Measurements from ENCODE around the gene GRK2. TPM values are rescaled to one million over a fixed set of nuclear protein-coding genes. Genes with fewer than 3 reads are reported as not detected.

The GRK2 gene
- total and polyA plus RNA-seq, 11 donors: 40.1 to 107 (median 50.1) TPM

- no peak for DNase-seq
- Histone ChIP-seq H3K27me3 (no peaks in the 10 kb centered on the region), H3K4me3 (no peak overlapping the region), H3K9me3 (no peaks in the 10 kb centered on the region), H3K36me3 (peaks cover 0 to 41% (median 19%) of the 10 kb centered on the region in 9 donors), H3K4me1 (peaks cover 0 to 12% (median 0%) of the 10 kb centered on the region in 12 donors), H3K27ac (no peak overlapping the region)
- no peak for ATAC-seq
- TF ChIP-seq POLR2A (IDR thresholded peaks at IDR 0.05) (no peak), CTCF (IDR thresholded peaks at IDR 0.05) (no peak)
- 92 to 95% (median 94%) methylated on average over 13 to 19 of the region's 19 CpGs for WGBS, 4 donors
- intact Hi-C loops (cut with DNase I): loop anchor here in 3 of 10 donors (10.0 kb wide), 1 partner anchor 226 kb away; no protein-coding TSS in a partner anchor
These were observed 44.2 kb downstream of the GRK2 start for GRCh38 chr11:67310246-67311050.

GRCh38 chr11:67311051-67311555, 44.8 kb downstream of the GRK2 start:
- no peak for ATAC-seq
- no peaks in the 10 kb centered on the region for H3K9me3 ChIP-seq
- no peaks in the 10 kb centered on the region for H3K27me3 ChIP-seq
- TF ChIP-seq POLR2A (IDR thresholded peaks at IDR 0.05): no peak
- TF ChIP-seq CTCF (IDR thresholded peaks at IDR 0.05): no peak
- 88 to 93% (median 90%) methylated on average over 17 to 18 of the region's 18 CpGs for WGBS, 4 donors
- peaks cover 0 to 41% (median 19%) of the 10 kb centered on the region in 9 donors for H3K36me3 ChIP-seq
- H3K4me3 ChIP-seq: no peak overlapping the region
- no peak overlapping the region for H3K27ac ChIP-seq
- peaks cover 0 to 12% (median 0%) of the 10 kb centered on the region in 12 donors for H3K4me1 ChIP-seq
- DNase-seq: no peak
- intact Hi-C loops (cut with DNase I): loop anchor here in 3 of 10 donors (10.0 kb wide), 1 partner anchor 226 kb away; no protein-coding TSS in a partner anchor

- H3K36me3 ChIP-seq: peaks cover 0 to 41% (median 19%) of the 10 kb centered on the region in 9 donors
- peak overlapping the region in 1 of 12 donors; percentile 73 for H3K27ac ChIP-seq
- intact Hi-C loops (cut with DNase I): loop anchor here in 3 of 10 donors (10.0 kb wide), 1 partner anchor 227 kb away; no protein-coding TSS in a partner anchor
- H3K9me3 ChIP-seq: no peaks in the 10 kb centered on the region
- no peak for TF ChIP-seq CTCF (IDR thresholded peaks at IDR 0.05)
- TF ChIP-seq POLR2A (IDR thresholded peaks at IDR 0.05): no peak
- no peak overlapping the region for H3K4me3 ChIP-seq
- DNase-seq (no peak), ATAC-seq (peak in 1 of 4 donors; percentile 2)
- peaks cover 0 to 16% (median 2%) of the 10 kb centered on the region in 12 donors for H3K4me1 ChIP-seq
- no peaks in the 10 kb centered on the region for H3K27me3 ChIP-seq
- 84 to 93% (median 91%) methylated on average over 12 to 15 of the region's 15 CpGs for WGBS, 4 donors
These were observed 45.3 kb downstream of the GRK2 start for GRCh38 chr11:67311556-67312082.

All from heart left ventricle (tissue), 16 donors.